ENCODE data around the gene IRGQ.

IRGQ gene

DNA sequence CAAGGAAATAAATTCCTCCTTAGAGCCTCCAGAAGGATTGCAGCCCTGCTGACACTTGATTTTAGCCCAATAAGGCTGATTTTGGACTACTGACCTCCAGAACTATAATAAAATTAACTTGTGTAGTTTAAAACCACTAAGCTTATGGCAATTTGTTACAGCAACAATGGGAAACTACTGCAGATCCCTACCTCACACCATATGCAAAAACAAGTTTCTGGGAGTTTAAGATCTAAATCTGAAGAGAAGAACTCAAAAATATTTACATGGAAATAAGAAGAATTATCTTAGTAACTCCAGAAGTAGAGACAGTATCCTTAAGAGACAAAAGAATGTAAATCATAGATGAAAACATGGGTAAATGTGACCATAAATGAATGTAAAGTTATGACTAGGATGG is 57.0 kb downstream of the IRGQ start:
- DNase-seq = no peak

DNA sequence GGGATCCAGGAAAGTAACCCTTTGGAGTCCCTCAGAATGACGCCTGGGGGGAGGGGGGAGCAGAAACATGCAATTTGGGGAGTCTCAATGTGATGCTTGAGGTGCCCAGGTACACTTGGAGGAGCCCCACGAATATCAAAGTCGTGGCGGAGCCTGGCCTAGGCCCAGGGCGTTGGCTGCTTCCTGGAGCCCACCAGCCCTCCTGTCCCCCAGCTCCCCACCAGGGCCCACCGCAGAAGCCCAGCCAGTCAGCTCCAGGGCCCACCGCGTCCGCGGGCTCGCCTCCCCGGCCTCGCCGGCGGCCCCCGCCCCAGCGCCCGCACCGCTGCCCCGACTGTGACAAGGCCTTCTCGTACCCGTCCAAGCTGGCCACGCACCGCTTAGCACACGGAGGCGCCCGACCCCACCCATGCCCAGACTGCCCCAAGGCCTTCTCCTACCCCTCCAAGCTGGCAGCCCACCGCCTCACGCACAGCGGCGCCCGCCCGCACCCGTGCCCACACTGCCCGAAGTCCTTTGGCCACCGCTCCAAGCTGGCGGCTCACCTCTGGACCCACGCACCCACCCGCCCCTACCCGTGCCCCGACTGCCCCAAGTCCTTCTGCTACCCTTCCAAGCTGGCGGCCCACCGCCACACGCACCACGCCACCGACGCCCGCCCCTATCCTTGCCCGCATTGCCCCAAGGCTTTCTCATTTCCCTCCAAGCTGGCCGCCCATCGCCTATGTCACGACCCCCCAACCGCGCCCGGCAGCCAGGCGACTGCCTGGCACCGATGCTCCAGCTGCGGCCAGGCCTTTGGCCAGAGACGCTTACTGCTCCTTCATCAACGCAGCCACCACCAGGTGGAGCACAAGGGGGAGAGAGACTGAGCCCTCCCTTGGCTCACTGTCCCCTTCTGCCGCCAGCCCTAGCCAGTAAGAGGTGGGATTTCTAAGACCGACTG is 60.8 kb downstream of the IRGQ start:
- peak; percentile 38 for DNase-seq

Measured in EL (cell line).